AG09319 (cell line): ENCODE results near the gene MUC5AC.
"Not testable (repeated sequence)": the region's sequence is repeated elsewhere in the genome, so short reads cannot be mapped to it uniquely, and the experiment has no call there.

Experiments
- DNase-seq: peaks from one replicate; pipeline ENCODE4 v3.0.0-alpha.2; 2010; ENCODE audit warnings: low read depth; ENCODE audit errors: extremely low read depth
- CTCF ChIP-seq: IDR thresholded peaks from 2 replicates; pipeline ENCODE4 v1.5.1; 2011; ENCODE audit warnings: low read depth, mild to moderate bottlenecking, inconsistent platforms, low read length, moderate library complexity

The MUC5AC gene

GRCh38 chr11:1163321-1163910 lies 5.7 kb downstream of the MUC5AC start:
- TF ChIP-seq CTCF = no peak
- no peak for DNase-seq

GRCh38 chr11:1163911-1164735 lies 6.4 kb downstream of the MUC5AC start:
- no peak for TF ChIP-seq CTCF
- no peak for DNase-seq

GRCh38 chr11:1164779-1165255 lies 7.1 kb downstream of the MUC5AC start:
- DNase-seq = not testable (repeated sequence)

GRCh38 chr11:1165256-1166041 lies 7.7 kb downstream of the MUC5AC start:
- TF ChIP-seq CTCF = no peak
- DNase-seq = no peak

- DNase-seq = no peak
- TF ChIP-seq CTCF = no peak
Observed at GRCh38 chr11:1167256-1167655, 9.5 kb downstream of the MUC5AC start.

GRCh38 chr11:1167751-1168231 lies 10.0 kb downstream of the MUC5AC start:
- no peak for DNase-seq
- TF ChIP-seq CTCF = no peak

- TF ChIP-seq CTCF = no peak
- DNase-seq = no peak
Observed at GRCh38 chr11:1168256-1168655, 10.5 kb downstream of the MUC5AC start.
